Measurements from ENCODE around the gene MDM2.
"Not testable (repeated sequence)": the region's sequence is repeated elsewhere in the genome, so short reads cannot be mapped to it uniquely, and the experiment has no call there.

Gene MDM2

GRCh38 chr12:68805592-68806120 is 2.3 kb upstream of the MDM2 start:
- no peak for DNase-seq

GRCh38 chr12:68806488-68807237 is 1.3 kb upstream of the MDM2 start:
- DNase-seq = no peak

GRCh38 chr12:68807274-68807575 is 752 bp upstream of the MDM2 start:
- DNase-seq = peak in 5 of 56 donors; percentile 21 to 55 (median 30)

GRCh38 chr12:68808388-68809189 is 612 bp downstream of the MDM2 start:
- DNase-seq = peak in 45 of 56 donors; percentile 12 to 73 (median 40)

- DNase-seq = no peak
Measured at GRCh38 chr12:68809190-68810026, 1.4 kb downstream of the MDM2 start.

GRCh38 chr12:68810027-68810389 is 2.0 kb downstream of the MDM2 start:
- DNase-seq = not testable (repeated sequence)

GRCh38 chr12:68811573-68811972 is 3.6 kb downstream of the MDM2 start:
- DNase-seq = not testable (repeated sequence)

GRCh38 chr12:68812553-68813241 is 4.7 kb downstream of the MDM2 start:
- no peak for DNase-seq

GRCh38 chr12:68813242-68813593 is 5.2 kb downstream of the MDM2 start:
- DNase-seq = no peak

GRCh38 chr12:68814490-68815231 is 6.7 kb downstream of the MDM2 start:
- DNase-seq = no peak

GRCh38 chr12:68815232-68815927 is 7.4 kb downstream of the MDM2 start:
- DNase-seq = no peak

GRCh38 chr12:68815928-68816800 is 8.2 kb downstream of the MDM2 start:
- no peak for DNase-seq

GRCh38 chr12:68819481-68819880 is 11.5 kb downstream of the MDM2 start:
- DNase-seq = not testable (repeated sequence)

GRCh38 chr12:68821357-68822188 is 13.6 kb downstream of the MDM2 start:
- DNase-seq = no peak

GRCh38 chr12:68823696-68824095 is 15.7 kb downstream of the MDM2 start:
- DNase-seq = no peak

- DNase-seq = no peak
Measured at GRCh38 chr12:68824131-68824530, 16.2 kb downstream of the MDM2 start.

- DNase-seq = no peak
Measured at GRCh38 chr12:68824597-68825250, 16.7 kb downstream of the MDM2 start.
